ENCODE data around the gene RNF25.
A peak's percentile ranks its signal among the peaks of the same experiment; 100 is the strongest.

RNF25 gene

GRCh38 chr2:218655751-218656150, 16.1 kb downstream of the RNF25 start:
- DNase-seq (ENCODE audit: low spot score) = no peak
- ChIA-PET CTCF (interaction anchor here (0.5 kb wide), 1 partner anchor 68 kb away, joined by 3 read pairs; no protein-coding TSS in a partner anchor), POLR2A (ENCODE audit: low non-redundant PET) (no interaction called here)
- no peak overlapping the region for H3K27ac ChIP-seq
- TF ChIP-seq, protein P1, sequence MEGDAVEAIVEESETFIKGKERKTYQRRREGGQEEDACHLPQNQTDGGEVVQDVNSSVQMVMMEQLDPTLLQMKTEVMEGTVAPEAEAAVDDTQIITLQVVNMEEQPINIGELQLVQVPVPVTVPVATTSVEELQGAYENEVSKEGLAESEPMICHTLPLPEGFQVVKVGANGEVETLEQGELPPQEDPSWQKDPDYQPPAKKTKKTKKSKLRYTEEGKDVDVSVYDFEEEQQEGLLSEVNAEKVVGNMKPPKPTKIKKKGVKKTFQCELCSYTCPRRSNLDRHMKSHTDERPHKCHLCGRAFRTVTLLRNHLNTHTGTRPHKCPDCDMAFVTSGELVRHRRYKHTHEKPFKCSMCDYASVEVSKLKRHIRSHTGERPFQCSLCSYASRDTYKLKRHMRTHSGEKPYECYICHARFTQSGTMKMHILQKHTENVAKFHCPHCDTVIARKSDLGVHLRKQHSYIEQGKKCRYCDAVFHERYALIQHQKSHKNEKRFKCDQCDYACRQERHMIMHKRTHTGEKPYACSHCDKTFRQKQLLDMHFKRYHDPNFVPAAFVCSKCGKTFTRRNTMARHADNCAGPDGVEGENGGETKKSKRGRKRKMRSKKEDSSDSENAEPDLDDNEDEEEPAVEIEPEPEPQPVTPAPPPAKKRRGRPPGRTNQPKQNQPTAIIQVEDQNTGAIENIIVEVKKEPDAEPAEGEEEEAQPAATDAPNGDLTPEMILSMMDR (conservative IDR thresholded peaks at IDR 0.05; ENCODE audit: low read depth) = no peak

- no peak for DNase-seq (ENCODE audit: low spot score)
- ChIA-PET POLR2A (ENCODE audit: low non-redundant PET) (no interaction called here), CTCF (interaction anchor here (0.6 kb wide), 1 partner anchor 251 kb away, joined by 4 read pairs; no protein-coding TSS in a partner anchor)
- H3K27ac ChIP-seq = no peak overlapping the region
- TF ChIP-seq, protein P1 (conservative IDR thresholded peaks at IDR 0.05; ENCODE audit: low read depth) = peak; percentile 37
Observed at GRCh38 chr2:218648787-218649100, 23.1 kb downstream of the RNF25 start.

GRCh38 chr2:218648088-218648786, 23.6 kb downstream of the RNF25 start:
- peak; percentile 60 for DNase-seq (ENCODE audit: low spot score)
- ChIA-PET CTCF (interaction anchor here (0.5 to 1.0 kb wide), 6 partner anchors 11 to 350 kb away, joined by 3 to 4 read pairs (median 3); partner anchors contain the start of genes BCS1L and ZNF142), POLR2A (ENCODE audit: low non-redundant PET) (no interaction called here)
- TF ChIP-seq, protein P1 (conservative IDR thresholded peaks at IDR 0.05; ENCODE audit: low read depth) = peak; percentile 87
- H3K27ac ChIP-seq = no peak overlapping the region

DNA sequence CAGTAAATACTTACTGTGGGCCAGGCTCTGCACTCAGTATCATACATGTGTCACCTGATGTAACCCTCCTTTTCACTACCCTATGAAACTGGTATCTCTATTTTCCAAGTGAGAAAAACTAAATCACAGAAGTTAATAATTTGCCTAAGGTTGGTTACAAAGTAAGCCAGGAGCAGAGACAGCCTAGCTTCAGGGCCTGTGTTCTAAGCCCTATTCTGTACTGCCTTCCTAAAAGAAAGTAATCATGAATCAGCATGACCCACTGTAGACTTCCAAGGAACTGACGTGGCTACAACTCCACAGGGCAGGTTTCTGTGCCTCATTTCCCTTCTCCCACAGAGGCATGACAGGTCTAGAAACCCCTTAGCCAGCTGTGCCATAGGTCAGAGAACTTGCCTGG, 26.7 kb downstream of the RNF25 start:
- no peak for DNase-seq (ENCODE audit: low spot score)
- POLR2A ChIA-PET (ENCODE audit: low non-redundant PET) = no interaction called here
- CTCF ChIA-PET = no interaction called here
- peak overlapping the region; percentile 20; the same call in 1 of the 2 replicates for H3K27ac ChIP-seq
- TF ChIP-seq, protein P1 (conservative IDR thresholded peaks at IDR 0.05; ENCODE audit: low read depth) = no peak

DNA sequence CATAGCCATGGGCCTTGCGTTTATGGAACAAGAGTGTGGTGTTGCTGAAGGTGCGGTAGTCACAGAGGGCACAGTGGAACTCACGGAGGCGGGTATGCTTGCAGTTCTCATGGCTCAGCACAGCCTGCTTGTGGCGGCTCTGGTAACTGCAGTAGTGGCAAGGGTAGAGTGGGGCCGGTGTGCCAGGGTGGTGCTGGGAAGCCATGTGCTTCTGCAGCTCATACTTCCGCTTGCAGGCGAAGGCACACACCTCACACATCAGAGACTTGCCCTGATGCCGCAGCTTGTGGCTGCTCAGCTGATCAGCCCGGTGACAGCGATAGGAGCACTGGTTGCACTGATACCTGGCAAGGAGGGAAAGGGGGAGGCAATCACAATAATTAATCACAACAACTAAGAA, 27.1 kb downstream of the RNF25 start:
- POLR2A ChIA-PET (ENCODE audit: low non-redundant PET) = no interaction called here
- CTCF ChIA-PET = no interaction called here
- TF ChIP-seq, protein P1 (conservative IDR thresholded peaks at IDR 0.05; ENCODE audit: low read depth) = no peak
- DNase-seq (ENCODE audit: low spot score) = no peak
- peak overlapping the region; percentile 21 for H3K27ac ChIP-seq

DNA sequence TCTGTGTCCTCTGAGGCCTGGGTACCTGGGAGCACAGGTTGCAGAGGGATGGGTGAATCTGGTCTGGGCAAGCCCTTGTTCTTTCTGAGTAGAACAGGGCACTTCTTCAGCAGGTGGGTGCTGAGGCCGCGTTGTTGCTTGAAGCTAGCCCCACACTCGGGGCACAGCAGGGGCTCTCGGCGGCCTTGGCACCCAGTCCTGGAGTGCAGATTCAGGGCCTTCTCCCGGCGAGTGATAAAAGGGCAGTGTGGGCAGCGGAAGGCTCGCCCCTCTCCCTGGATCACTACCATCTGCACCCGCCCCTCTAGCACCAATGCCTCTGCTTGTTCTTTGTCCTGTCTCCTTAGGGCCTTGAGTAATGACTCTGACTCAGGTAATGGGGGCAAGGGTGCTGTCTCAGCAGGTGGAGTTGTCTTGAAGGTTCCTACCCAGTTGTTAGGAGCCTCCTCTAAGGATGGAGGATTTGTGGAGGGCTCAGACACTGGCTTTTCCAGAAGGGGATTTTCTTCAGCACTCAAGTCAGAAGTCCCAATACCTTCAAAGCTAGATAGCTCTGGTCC, 28.0 kb downstream of the RNF25 start:
- ChIA-PET POLR2A (ENCODE audit: low non-redundant PET) (interaction anchor here (0.5 kb wide), 1 partner anchor 8 kb away, joined by 10 read pairs; no protein-coding TSS in a partner anchor), CTCF (interaction anchor here (0.6 kb wide), 1 partner anchor 463 kb away, joined by 3 read pairs; no protein-coding TSS in a partner anchor)
- TF ChIP-seq, protein P1 (conservative IDR thresholded peaks at IDR 0.05; ENCODE audit: low read depth) = no peak
- DNase-seq (ENCODE audit: low spot score) = no peak
- H3K27ac ChIP-seq = peak overlapping the region; percentile 21; the same call in 1 of the 2 replicates
